HEK293T (cell line): ENCODE data around the gene INPP4B.
"Not testable (repeated sequence)": the region's sequence is repeated elsewhere in the genome, so short reads cannot be mapped to it uniquely, and the experiment has no call there.

Source experiments
- CTCF ChIA-PET: fragments of 350-600 bp; formaldehyde crosslinking; extraction: SDS; loops from one replicate; lab custom pipeline; 2021; ENCODE audit warnings: antibody characterized with exemption, inconsistent platforms; lab: Yijun Ruan, JAX
- POLR2A ChIA-PET: fragments of 350-600 bp; formaldehyde crosslinking; extraction: SDS; loops from one replicate; lab custom pipeline; 2020; ENCODE audit warnings: antibody characterized with exemption, inconsistent platforms; lab: Yijun Ruan, JAX
- DNase-seq: peaks from one replicate; pipeline ENCODE4 v3.0.0; 2012; ENCODE audit warnings: mixed read lengths; ENCODE audit errors: extremely low spot score
- ARNT ChIP-seq: fragments of 450-650 bp; IDR thresholded peaks from 2 replicates; pipeline ENCODE4 v1.6.1; 2017; ENCODE audit warnings: mild to moderate bottlenecking
- BHLHE40 ChIP-seq: fragments of 450-650 bp; IDR thresholded peaks from 2 replicates; pipeline ENCODE4 v1.6.1; 2016; ENCODE audit warnings: mild to moderate bottlenecking, moderate library complexity, borderline replicate concordance
- CTBP1 ChIP-seq: fragments of 450-650 bp; IDR thresholded peaks from 2 replicates; pipeline ENCODE4 v1.6.1; 2016; ENCODE audit warnings: borderline replicate concordance
- ELF4 ChIP-seq: fragments of 450-650 bp; IDR thresholded peaks from 2 replicates; pipeline ENCODE4 v1.6.1; 2017; ENCODE audit warnings: antibody characterized with exemption
- FOXA1 ChIP-seq: fragments of 450-650 bp; IDR thresholded peaks from 2 replicates; pipeline ENCODE4 v1.6.1; 2016; ENCODE audit warnings: mild to moderate bottlenecking
- FOXK2 ChIP-seq: fragments of 450-650 bp; IDR thresholded peaks from 2 replicates; pipeline ENCODE4 v1.6.1; 2016; ENCODE audit warnings: mild to moderate bottlenecking
- FOXM1 ChIP-seq: fragments of 450-650 bp; IDR thresholded peaks from 2 replicates; pipeline ENCODE4 v1.6.1; 2017; ENCODE audit warnings: mild to moderate bottlenecking, borderline replicate concordance
- HDGF ChIP-seq: fragments of 450-650 bp; IDR thresholded peaks from 2 replicates; pipeline ENCODE4 v1.6.1; 2017; ENCODE audit warnings: antibody characterized with exemption, borderline replicate concordance
- L3MBTL2 ChIP-seq: fragments of 450-650 bp; conservative IDR thresholded peaks from 2 replicates; pipeline ENCODE4 v1.6.1; 2016; ENCODE audit warnings: mild to moderate bottlenecking
- LEF1 ChIP-seq: fragments of 450-650 bp; IDR thresholded peaks from 2 replicates; pipeline ENCODE4 v1.6.1; 2017; ENCODE audit warnings: mild to moderate bottlenecking, borderline replicate concordance
- NFRKB ChIP-seq: fragments of 450-650 bp; IDR thresholded peaks from 2 replicates; pipeline ENCODE4 v1.6.1; 2016; ENCODE audit warnings: mild to moderate bottlenecking, moderate library complexity
- SP1 ChIP-seq: fragments of 450-650 bp; IDR thresholded peaks from 2 replicates; pipeline ENCODE4 v1.6.1; 2017
- SUZ12 ChIP-seq: fragments of 450-650 bp; IDR thresholded peaks from 2 replicates; pipeline ENCODE4 v1.6.1; 2016; ENCODE audit warnings: mild to moderate bottlenecking
- TARDBP ChIP-seq: fragments of 450-650 bp; IDR thresholded peaks from 2 replicates; pipeline ENCODE4 v1.6.1; 2016
- ZNF384 ChIP-seq: fragments of 450-650 bp; IDR thresholded peaks from 2 replicates; pipeline ENCODE4 v1.6.1; 2016
- TF ChIP-seq, protein P1 (sequence below): fragments of 450-650 bp; IDR thresholded peaks from 2 replicates; pipeline ENCODE4 v1.6.1; 2016

Gene INPP4B

DNA sequence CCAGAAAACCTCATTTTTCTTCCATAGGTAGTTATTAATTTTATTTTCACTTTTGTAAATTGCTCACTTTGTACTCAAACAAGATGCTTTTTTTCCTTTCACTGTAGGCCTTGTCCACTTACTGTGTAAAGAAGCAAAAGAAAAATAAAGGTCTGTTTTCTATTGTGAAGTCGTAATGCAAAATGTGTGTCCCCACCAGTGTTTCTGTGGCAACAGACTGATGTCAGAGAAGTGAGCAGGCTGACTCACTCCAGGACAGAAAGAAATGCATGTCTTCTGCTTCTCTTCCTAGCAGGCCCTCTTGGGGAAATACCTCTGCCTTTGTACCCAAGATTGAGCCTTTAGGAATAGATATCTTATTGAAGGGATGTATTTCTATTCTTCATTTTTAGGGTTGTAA, 30.3 kb downstream of the INPP4B start:
- ChIA-PET CTCF (interaction anchor here (0.6 kb wide), 1 partner anchor 121 kb away, joined by 5 read pairs; no protein-coding TSS in a partner anchor), POLR2A (no interaction called here)
- TF ChIP-seq SP1: no peak
- TF ChIP-seq CTBP1: no peak
- no peak for TF ChIP-seq BHLHE40
- TF ChIP-seq, protein P1, sequence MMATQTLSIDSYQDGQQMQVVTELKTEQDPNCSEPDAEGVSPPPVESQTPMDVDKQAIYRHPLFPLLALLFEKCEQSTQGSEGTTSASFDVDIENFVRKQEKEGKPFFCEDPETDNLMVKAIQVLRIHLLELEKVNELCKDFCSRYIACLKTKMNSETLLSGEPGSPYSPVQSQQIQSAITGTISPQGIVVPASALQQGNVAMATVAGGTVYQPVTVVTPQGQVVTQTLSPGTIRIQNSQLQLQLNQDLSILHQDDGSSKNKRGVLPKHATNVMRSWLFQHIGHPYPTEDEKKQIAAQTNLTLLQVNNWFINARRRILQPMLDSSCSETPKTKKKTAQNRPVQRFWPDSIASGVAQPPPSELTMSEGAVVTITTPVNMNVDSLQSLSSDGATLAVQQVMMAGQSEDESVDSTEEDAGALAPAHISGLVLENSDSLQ: no peak
- TF ChIP-seq HDGF: no peak
- no peak for TF ChIP-seq FOXA1
- no peak for TF ChIP-seq ZNF384
- TF ChIP-seq FOXM1: no peak
- no peak for TF ChIP-seq NFRKB
- no peak for TF ChIP-seq SUZ12
- no peak for TF ChIP-seq L3MBTL2
- TF ChIP-seq TARDBP: no peak
- TF ChIP-seq ELF4: no peak
- TF ChIP-seq LEF1: no peak
- TF ChIP-seq FOXK2: no peak
- DNase-seq: no peak

GRCh38 chr4:142813388-142813787, 32.7 kb downstream of the INPP4B start:
- POLR2A ChIA-PET: no interaction called here
- no peak for DNase-seq
- no peak for TF ChIP-seq LEF1
- TF ChIP-seq SP1: no peak
- no peak for TF ChIP-seq SUZ12
- no peak for TF ChIP-seq L3MBTL2
- no peak for TF ChIP-seq ELF4
- TF ChIP-seq FOXM1: no peak
- CTCF ChIA-PET: no interaction called here

GRCh38 chr4:142812091-142812490, 34.0 kb downstream of the INPP4B start:
- ChIA-PET POLR2A (interaction anchor here (0.6 kb wide), 1 partner anchor 499 kb away, joined by 6 read pairs; no protein-coding TSS in a partner anchor), CTCF (interaction anchor here (0.6 kb wide), 1 partner anchor 353 kb away, joined by 7 read pairs; no protein-coding TSS in a partner anchor)
- TF ChIP-seq FOXK2: no peak
- no peak for TF ChIP-seq FOXM1
- no peak for TF ChIP-seq SP1
- TF ChIP-seq L3MBTL2: no peak
- TF ChIP-seq BHLHE40: no peak
- TF ChIP-seq NFRKB: no peak
- no peak for TF ChIP-seq HDGF
- TF ChIP-seq SUZ12: no peak
- TF ChIP-seq, protein P1: no peak
- TF ChIP-seq CTBP1: no peak
- TF ChIP-seq TARDBP: no peak
- TF ChIP-seq ELF4: no peak
- TF ChIP-seq LEF1: no peak
- no peak for TF ChIP-seq ARNT
- TF ChIP-seq FOXA1: no peak
- TF ChIP-seq ZNF384: no peak
- DNase-seq: no peak

- ChIA-PET CTCF (no interaction called here), POLR2A (no interaction called here)
- TF ChIP-seq FOXA1 (no peak), LEF1 (no peak), TARDBP (no peak), ZNF384 (no peak), HDGF (no peak), L3MBTL2 (no peak), SUZ12 (no peak), SP1 (no peak), FOXM1 (no peak), CTBP1 (no peak), NFRKB (no peak)
- TF ChIP-seq, protein P1: no peak
- DNase-seq: no peak
These were observed 35.1 kb downstream of the INPP4B start for GRCh38 chr4:142811034-142811433.

DNA sequence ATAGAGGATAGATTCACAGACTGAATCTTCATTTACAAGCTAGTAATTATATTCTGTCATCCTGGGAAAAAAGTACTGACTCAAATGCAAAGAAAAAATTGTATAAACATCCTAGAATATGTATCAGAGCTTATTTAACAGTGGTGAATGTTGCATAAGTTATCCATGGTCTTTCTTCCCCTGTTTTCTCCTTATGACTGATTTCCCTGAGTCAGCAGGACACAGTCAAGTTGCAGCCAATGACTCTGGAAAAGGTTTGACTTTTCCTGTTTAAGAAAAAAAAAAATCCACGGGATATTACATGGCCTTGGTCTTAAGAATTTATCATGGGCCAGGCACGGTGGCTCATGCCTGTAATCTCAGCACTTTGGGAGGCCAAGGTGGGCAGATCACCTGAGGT, 36.5 kb downstream of the INPP4B start:
- POLR2A ChIA-PET: no interaction called here
- CTCF ChIA-PET: no interaction called here
- no peak for DNase-seq
- TF ChIP-seq ARNT: no peak
- TF ChIP-seq ZNF384: no peak

GRCh38 chr4:142803879-142804278, 42.2 kb downstream of the INPP4B start:
- DNase-seq, CTCF ChIA-PET, POLR2A ChIA-PET: not testable (repeated sequence)

- TF ChIP-seq, protein P1: no peak
- no peak for TF ChIP-seq HDGF
- no peak for TF ChIP-seq FOXM1
- TF ChIP-seq TARDBP: no peak
- no peak for TF ChIP-seq SUZ12
- no peak for TF ChIP-seq BHLHE40
- TF ChIP-seq LEF1: no peak
- TF ChIP-seq ARNT: no peak
- TF ChIP-seq ELF4: no peak
- CTCF ChIA-PET: no interaction called here
- no peak for DNase-seq
- POLR2A ChIA-PET: no interaction called here
These were observed 44.1 kb downstream of the INPP4B start for GRCh38 chr4:142801966-142802365.
